HepG2 (cell line): ENCODE data around the gene WDR62. TPM values are rescaled to one million over a fixed set of nuclear protein-coding genes. Genes with fewer than 3 reads are reported as not detected.
A peak's percentile ranks its signal among the peaks of the same experiment; 100 is the strongest.

ENCODE experiments used
- ARNTL ChIP-seq: sonication (generic); formaldehyde crosslinking; IDR thresholded peaks from 2 replicates; pipeline ENCODE4 v1.4.0; 2020; ENCODE audit warnings: mild to moderate bottlenecking, missing genetic modification reagents
- BRD4 ChIP-seq: sonication (generic); formaldehyde crosslinking; IDR thresholded peaks from 2 replicates; pipeline ENCODE4 v1.4.0; 2020; ENCODE audit warnings: missing genetic modification reagents
- HOXA7 ChIP-seq: sonication (generic); formaldehyde crosslinking; IDR thresholded peaks from 2 replicates; pipeline ENCODE4 v1.8.1; 2022; ENCODE audit warnings: mild to moderate bottlenecking, missing genetic modification reagents, moderate library complexity
- JUND ChIP-seq: sonication (generic); formaldehyde crosslinking; IDR thresholded peaks from 2 replicates; pipeline ENCODE4 v1.8.0; 2022; ENCODE audit warnings: mild to moderate bottlenecking, missing genetic modification reagents
- KAT8 ChIP-seq: IDR thresholded peaks from 2 replicates; pipeline ENCODE4 v1.6.1; 2016; ENCODE audit warnings: missing genetic modification reagents, missing compliant biosample characterization
- KLF15 ChIP-seq: sonication (generic); formaldehyde crosslinking; IDR thresholded peaks from 2 replicates; pipeline ENCODE4 v1.8.1; 2023; ENCODE audit warnings: borderline replicate concordance, mild to moderate bottlenecking, inconsistent platforms, missing genetic modification reagents, mixed read lengths
- RBM39 ChIP-seq: fragments of 200-400 bp; formaldehyde crosslinking; IDR thresholded peaks from one replicate; pipeline ENCODE4 v1.6.1; 2018; ENCODE audit warnings: antibody characterized with exemption, mild to moderate bottlenecking, low read depth, low read length; ENCODE audit not compliant: poor library complexity, severe bottlenecking
- RFX3 ChIP-seq: IDR thresholded peaks from 2 replicates; pipeline ENCODE4 v1.6.1; 2016; ENCODE audit warnings: missing biosample characterization, missing genetic modification reagents
- SRSF1 ChIP-seq: fragments of 200-400 bp; formaldehyde crosslinking; optimal IDR thresholded peaks from 2 replicates; pipeline ENCODE3; 2017; ENCODE audit warnings: mild to moderate bottlenecking, low read depth, low read length, moderate library complexity
- ZNF674 ChIP-seq: sonication (generic); formaldehyde crosslinking; IDR thresholded peaks from 2 replicates; pipeline ENCODE4 v1.5.0; 2020; ENCODE audit warnings: low read depth, mild to moderate bottlenecking, missing genetic modification reagents
- ZNF747 ChIP-seq: sonication (generic); formaldehyde crosslinking; IDR thresholded peaks from 2 replicates; pipeline ENCODE4 v1.8.1; 2023; ENCODE audit warnings: missing genetic modification reagents, mild to moderate bottlenecking, borderline replicate concordance
- ZZZ3 ChIP-seq: sonication (generic); formaldehyde crosslinking; IDR thresholded peaks from 2 replicates; pipeline ENCODE4 v1.4.0; 2020; ENCODE audit warnings: missing genetic modification reagents, mild to moderate bottlenecking, borderline replicate concordance
- polyA plus RNA-seq, 8 experiments: library from polyadenylated mRNA; depleted of rRNA in 3 of 8; stranded (reverse) in 7 of 8; unstranded in 1 of 8; fragments of >200 nt; fragmentation: Illumina TruSeq in 4 of 8; extraction: Trizol in 4 of 8; gene quantifications; 2 replicates each; pipeline versions ENCODE4 v1.2.1 to v1.2.3, GENCODE V29; 2011 to 2016; ENCODE audit warnings: low read depth in 4 of 8, missing spikeins in 1 of 8, mixed read lengths in 1 of 8; ENCODE audit not compliant: insufficient read depth in 1 of 8
- total RNA-seq, 5 experiments: library from RNA; depleted of rRNA; stranded (reverse); fragments of >200 nt; fragmentation: Illumina TruSeq; extraction: Trizol; gene quantifications; 2 replicates each; pipeline ENCODE4 v1.2.3, GENCODE V29; 2016; ENCODE audit warnings: low read depth in 1 of 5
- TF ChIP-seq, protein P1 (sequence below): fragments of 450-650 bp; IDR thresholded peaks from 2 replicates; pipeline ENCODE4 v1.6.1; 2017; ENCODE audit warnings: mild to moderate bottlenecking
- TF ChIP-seq, protein P2 (sequence below): sonication (generic); formaldehyde crosslinking; IDR thresholded peaks from 2 replicates; pipeline ENCODE4 v1.5.0; 2020; ENCODE audit warnings: mild to moderate bottlenecking, missing genetic modification reagents
- TF ChIP-seq, protein P3 (sequence below): sonication (generic); formaldehyde crosslinking; IDR thresholded peaks from 2 replicates; pipeline ENCODE4 v1.4.0; 2020; ENCODE audit warnings: missing genetic modification reagents
- TF ChIP-seq, protein P4 (sequence below): sonication (generic); formaldehyde crosslinking; conservative IDR thresholded peaks from 2 replicates; pipeline ENCODE4 v1.8.0; 2022; ENCODE audit warnings: mild to moderate bottlenecking, moderate library complexity, missing genetic modification reagents

WDR62 gene
- total and polyA plus RNA-seq, 2 of the 13 experiments (the other 11 are each of a cell fraction or from before 2014, with no cell fraction given): 5.8 to 12.5 TPM

DNA sequence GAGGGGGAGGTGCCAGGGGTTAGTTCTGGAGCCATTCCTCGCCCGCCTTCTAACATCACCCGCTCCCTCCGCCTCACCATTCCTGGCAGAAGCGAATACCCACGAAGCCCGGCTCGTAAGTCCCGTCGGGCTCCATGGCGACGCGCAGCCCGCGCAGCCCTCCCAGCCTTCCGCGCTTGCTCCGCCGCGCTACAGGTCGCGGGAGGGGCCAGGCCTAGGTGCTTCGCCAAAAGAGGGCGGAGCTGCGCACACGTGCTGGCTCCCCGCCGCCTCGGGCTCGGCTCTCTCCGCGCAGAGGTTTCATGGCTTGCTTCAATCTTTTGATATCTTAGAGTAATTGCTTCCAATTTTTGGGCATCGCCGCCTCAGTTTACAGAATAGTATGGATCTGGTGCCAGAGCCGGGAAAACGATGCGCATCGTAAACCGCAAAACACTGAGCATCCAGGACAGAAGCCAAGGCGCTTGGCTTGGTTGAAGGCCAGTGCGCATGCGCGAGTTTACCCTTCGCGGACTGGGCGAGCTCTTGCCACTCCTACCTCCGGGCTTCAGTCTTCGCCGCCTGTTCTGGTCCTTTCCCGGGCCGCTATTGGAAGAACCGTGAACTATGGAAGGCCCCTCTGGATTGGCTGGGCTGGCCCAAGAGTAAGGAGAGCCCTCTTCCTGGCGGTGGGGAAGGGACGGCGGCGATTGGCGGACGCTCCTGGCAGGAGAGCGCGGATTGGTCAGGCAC, 60.2 kb downstream of the WDR62 start, which contains the start of gene POLR2I (continued):
- TF ChIP-seq KAT8 (CRISPR knock-in tag) (peak; percentile 92), ZNF674 (CRISPR knock-in tag) (no peak), BRD4 (CRISPR knock-in tag) (peak; percentile 82), SRSF1 (peak; percentile 63), JUND (no peak), RBM39 (peak; percentile 91), RFX3 (CRISPR knock-in tag) (peak; percentile 73), ZNF747 (peak; percentile 86; the same call in 1 of the 2 replicates), ARNTL (peak; percentile 94), KLF15 (0 out of 2 replicates have a peak, but pooled peaks have one; percentile 87), HOXA7 (CRISPR knock-in tag) (no peak), ZZZ3 (peak; percentile 80; the same call in 1 of the 2 replicates)
- TF ChIP-seq, protein P1, sequence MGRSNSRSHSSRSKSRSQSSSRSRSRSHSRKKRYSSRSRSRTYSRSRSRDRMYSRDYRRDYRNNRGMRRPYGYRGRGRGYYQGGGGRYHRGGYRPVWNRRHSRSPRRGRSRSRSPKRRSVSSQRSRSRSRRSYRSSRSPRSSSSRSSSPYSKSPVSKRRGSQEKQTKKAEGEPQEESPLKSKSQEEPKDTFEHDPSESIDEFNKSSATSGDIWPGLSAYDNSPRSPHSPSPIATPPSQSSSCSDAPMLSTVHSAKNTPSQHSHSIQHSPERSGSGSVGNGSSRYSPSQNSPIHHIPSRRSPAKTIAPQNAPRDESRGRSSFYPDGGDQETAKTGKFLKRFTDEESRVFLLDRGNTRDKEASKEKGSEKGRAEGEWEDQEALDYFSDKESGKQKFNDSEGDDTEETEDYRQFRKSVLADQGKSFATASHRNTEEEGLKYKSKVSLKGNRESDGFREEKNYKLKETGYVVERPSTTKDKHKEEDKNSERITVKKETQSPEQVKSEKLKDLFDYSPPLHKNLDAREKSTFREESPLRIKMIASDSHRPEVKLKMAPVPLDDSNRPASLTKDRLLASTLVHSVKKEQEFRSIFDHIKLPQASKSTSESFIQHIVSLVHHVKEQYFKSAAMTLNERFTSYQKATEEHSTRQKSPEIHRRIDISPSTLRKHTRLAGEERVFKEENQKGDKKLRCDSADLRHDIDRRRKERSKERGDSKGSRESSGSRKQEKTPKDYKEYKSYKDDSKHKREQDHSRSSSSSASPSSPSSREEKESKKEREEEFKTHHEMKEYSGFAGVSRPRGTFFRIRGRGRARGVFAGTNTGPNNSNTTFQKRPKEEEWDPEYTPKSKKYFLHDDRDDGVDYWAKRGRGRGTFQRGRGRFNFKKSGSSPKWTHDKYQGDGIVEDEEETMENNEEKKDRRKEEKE: no peak
- TF ChIP-seq, protein P2, sequence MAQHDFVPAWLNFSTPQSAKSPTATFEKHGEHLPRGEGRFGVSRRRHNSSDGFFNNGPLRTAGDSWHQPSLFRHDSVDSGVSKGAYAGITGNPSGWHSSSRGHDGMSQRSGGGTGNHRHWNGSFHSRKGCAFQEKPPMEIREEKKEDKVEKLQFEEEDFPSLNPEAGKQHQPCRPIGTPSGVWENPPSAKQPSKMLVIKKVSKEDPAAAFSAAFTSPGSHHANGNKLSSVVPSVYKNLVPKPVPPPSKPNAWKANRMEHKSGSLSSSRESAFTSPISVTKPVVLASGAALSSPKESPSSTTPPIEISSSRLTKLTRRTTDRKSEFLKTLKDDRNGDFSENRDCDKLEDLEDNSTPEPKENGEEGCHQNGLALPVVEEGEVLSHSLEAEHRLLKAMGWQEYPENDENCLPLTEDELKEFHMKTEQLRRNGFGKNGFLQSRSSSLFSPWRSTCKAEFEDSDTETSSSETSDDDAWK (CRISPR knock-in tag): no peak
- TF ChIP-seq, protein P3, sequence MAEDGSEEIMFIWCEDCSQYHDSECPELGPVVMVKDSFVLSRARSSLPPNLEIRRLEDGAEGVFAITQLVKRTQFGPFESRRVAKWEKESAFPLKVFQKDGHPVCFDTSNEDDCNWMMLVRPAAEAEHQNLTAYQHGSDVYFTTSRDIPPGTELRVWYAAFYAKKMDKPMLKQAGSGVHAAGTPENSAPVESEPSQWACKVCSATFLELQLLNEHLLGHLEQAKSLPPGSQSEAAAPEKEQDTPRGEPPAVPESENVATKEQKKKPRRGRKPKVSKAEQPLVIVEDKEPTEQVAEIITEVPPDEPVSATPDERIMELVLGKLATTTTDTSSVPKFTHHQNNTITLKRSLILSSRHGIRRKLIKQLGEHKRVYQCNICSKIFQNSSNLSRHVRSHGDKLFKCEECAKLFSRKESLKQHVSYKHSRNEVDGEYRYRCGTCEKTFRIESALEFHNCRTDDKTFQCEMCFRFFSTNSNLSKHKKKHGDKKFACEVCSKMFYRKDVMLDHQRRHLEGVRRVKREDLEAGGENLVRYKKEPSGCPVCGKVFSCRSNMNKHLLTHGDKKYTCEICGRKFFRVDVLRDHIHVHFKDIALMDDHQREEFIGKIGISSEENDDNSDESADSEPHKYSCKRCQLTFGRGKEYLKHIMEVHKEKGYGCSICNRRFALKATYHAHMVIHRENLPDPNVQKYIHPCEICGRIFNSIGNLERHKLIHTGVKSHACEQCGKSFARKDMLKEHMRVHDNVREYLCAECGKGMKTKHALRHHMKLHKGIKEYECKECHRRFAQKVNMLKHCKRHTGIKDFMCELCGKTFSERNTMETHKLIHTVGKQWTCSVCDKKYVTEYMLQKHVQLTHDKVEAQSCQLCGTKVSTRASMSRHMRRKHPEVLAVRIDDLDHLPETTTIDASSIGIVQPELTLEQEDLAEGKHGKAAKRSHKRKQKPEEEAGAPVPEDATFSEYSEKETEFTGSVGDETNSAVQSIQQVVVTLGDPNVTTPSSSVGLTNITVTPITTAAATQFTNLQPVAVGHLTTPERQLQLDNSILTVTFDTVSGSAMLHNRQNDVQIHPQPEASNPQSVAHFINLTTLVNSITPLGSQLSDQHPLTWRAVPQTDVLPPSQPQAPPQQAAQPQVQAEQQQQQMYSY: peak; percentile 65; the same call in 1 of the 2 replicates
- TF ChIP-seq, protein P4, sequence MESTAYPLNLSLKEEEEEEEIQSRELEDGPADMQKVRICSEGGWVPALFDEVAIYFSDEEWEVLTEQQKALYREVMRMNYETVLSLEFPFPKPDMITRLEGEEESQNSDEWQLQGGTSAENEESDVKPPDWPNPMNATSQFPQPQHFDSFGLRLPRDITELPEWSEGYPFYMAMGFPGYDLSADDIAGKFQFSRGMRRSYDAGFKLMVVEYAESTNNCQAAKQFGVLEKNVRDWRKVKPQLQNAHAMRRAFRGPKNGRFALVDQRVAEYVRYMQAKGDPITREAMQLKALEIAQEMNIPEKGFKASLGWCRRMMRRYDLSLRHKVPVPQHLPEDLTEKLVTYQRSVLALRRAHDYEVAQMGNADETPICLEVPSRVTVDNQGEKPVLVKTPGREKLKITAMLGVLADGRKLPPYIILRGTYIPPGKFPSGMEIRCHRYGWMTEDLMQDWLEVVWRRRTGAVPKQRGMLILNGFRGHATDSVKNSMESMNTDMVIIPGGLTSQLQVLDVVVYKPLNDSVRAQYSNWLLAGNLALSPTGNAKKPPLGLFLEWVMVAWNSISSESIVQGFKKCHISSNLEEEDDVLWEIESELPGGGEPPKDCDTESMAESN (CRISPR knock-in tag): peak; percentile 51; the same call in 1 of the 2 replicates
